Omental fat pad (tissue), 4 donors: ENCODE measurements around the gene RDH13. TPM values are rescaled to one million over a fixed set of nuclear protein-coding genes. Genes with fewer than 3 reads are reported as not detected.
"Not testable (repeated sequence)": the region's sequence is repeated elsewhere in the genome, so short reads cannot be mapped to it uniquely, and the experiment has no call there.

Experiments used
- ATAC-seq: fragments of 150-250 bp; one replicate; pipeline ENCODE4 v1.9.1; 2016; ENCODE audit warnings: mild to moderate bottlenecking, moderate library complexity; ENCODE audit not compliant: low FRiP score
- DNase-seq: peaks from one replicate; pipeline ENCODE4 v3.0.0-alpha.2; 2019; ENCODE audit warnings: low spot score
- CTCF ChIP-seq, 3 donors: fragments of 450-650 bp; IDR thresholded peaks; one replicate each; pipeline ENCODE4 v1.5.1; 2016 to 2017; ENCODE audit warnings: antibody characterized with exemption in 3 of 3, mild to moderate bottlenecking in 3 of 3, moderate library complexity in 2 of 3
- total RNA-seq, 4 donors: library from RNA; depleted of rRNA; stranded (reverse); fragments of >200 nt; gene quantifications; one replicate each; pipeline ENCODE4 v1.1.0, GENCODE V29; 2016

The RDH13 gene
- total RNA-seq, 4 donors from 2014 or later, result 8.2 to 14.1 (median 10.8) TPM

GRCh38 chr19:55028757-55029156 lies 34.2 kb downstream of the RDH13 start:
- TF ChIP-seq CTCF (IDR thresholded peaks at IDR 0.05), result no peak
- DNase-seq (no peak), ATAC-seq (no peak)

GRCh38 chr19:55027472-55028337 lies 35.2 kb downstream of the RDH13 start:
- no peak for ATAC-seq
- no peak for TF ChIP-seq CTCF (IDR thresholded peaks at IDR 0.05)

GRCh38 chr19:55027140-55027471 lies 35.8 kb downstream of the RDH13 start:
- not testable (repeated sequence) for DNase-seq, ATAC-seq

More at GRCh38 chr19:55027472-55028337, 35.2 kb downstream of the RDH13 start:
- no peak for DNase-seq

GRCh38 chr19:55024111-55024510 lies 38.8 kb downstream of the RDH13 start:
- no peak for DNase-seq
- TF ChIP-seq CTCF (IDR thresholded peaks at IDR 0.05), result no peak
- ATAC-seq, result no peak

GRCh38 chr19:55020351-55020750 lies 42.6 kb downstream of the RDH13 start:
- DNase-seq, ATAC-seq: not testable (repeated sequence)

GRCh38 chr19:55018633-55019032 lies 44.3 kb downstream of the RDH13 start:
- no peak for TF ChIP-seq CTCF (IDR thresholded peaks at IDR 0.05)
- no peak for DNase-seq
- ATAC-seq, result no peak

- no peak for ATAC-seq
Measured at GRCh38 chr19:55018216-55018615, 44.7 kb downstream of the RDH13 start.

More at GRCh38 chr19:55018216-55018615, 44.7 kb downstream of the RDH13 start:
- no peak for TF ChIP-seq CTCF (IDR thresholded peaks at IDR 0.05)
- no peak for DNase-seq
